Esophagus muscularis mucosa (tissue), 4 donors: ENCODE data around the gene VSNL1. TPM values are rescaled to one million over a fixed set of nuclear protein-coding genes. Genes with fewer than 3 reads are reported as not detected.
A peak's percentile ranks its signal among the peaks of the same experiment; 100 is the strongest.

Experiments used
- DNase-seq: peaks from one replicate; pipeline ENCODE4 v3.0.0-alpha.2; 2017; ENCODE audit errors: extremely low spot score
- H3K27ac ChIP-seq, 4 donors: fragments of 200-600 bp; sonication (generic); replicated peaks in 1 of 4; 1 replicate in 3 of 4; 2 replicates in 1 of 4; pipeline ENCODE4 v1.5.1; 2016 to 2019; ENCODE audit warnings: mild to moderate bottlenecking in 1 of 4
- H3K27me3 ChIP-seq, 4 donors: fragments of 200-600 bp; sonication (generic); one replicate each; pipeline versions ENCODE4 v1.5.1 to v1.6.0; 2016 to 2019
- H3K36me3 ChIP-seq, 4 donors: fragments of 200-600 bp; sonication (generic); one replicate each; pipeline ENCODE4 v1.5.1; 2016 to 2019
- H3K4me1 ChIP-seq, 4 donors: fragments of 200-600 bp; sonication (generic); one replicate each; pipeline ENCODE4 v1.5.1; 2016 to 2019
- H3K4me3 ChIP-seq, 4 donors: fragments of 200-600 bp; sonication (generic); 1 replicate in 2 of 4; 2 replicates in 2 of 4; pipeline ENCODE4 v1.5.1; 2016 to 2019; ENCODE audit warnings: mild to moderate bottlenecking in 4 of 4, moderate library complexity in 1 of 4
- H3K9me3 ChIP-seq, 4 donors: fragments of 200-600 bp; sonication (generic); 1 replicate in 3 of 4; 2 replicates in 1 of 4; pipeline ENCODE4 v1.5.1; 2016 to 2019
- CTCF ChIP-seq, 3 experiments: fragments of 200-600 bp in 2 of 3; fragments of 450-650 bp in 1 of 3; sonication (generic) in 2 of 3; IDR thresholded peaks; one replicate each; pipeline ENCODE4 v1.5.1; 2017 to 2019; ENCODE audit warnings: antibody characterized with exemption in 3 of 3, mild to moderate bottlenecking in 2 of 3, moderate library complexity in 1 of 3
- EP300 ChIP-seq: sonication (generic); formaldehyde crosslinking; IDR thresholded peaks from one replicate; pipeline ENCODE4 v1.6.1; 2017; ENCODE audit warnings: antibody characterized with exemption
- POLR2A ChIP-seq: fragments of 450-650 bp; IDR thresholded peaks from one replicate; pipeline ENCODE4 v1.6.1; 2017; ENCODE audit warnings: antibody characterized with exemption, moderate library complexity, mild to moderate bottlenecking, low read depth
- POLR2AphosphoS5 ChIP-seq, 2 donors: sonication (generic); formaldehyde crosslinking; IDR thresholded peaks; one replicate each; pipeline ENCODE4 v1.6.1; 2017; ENCODE audit warnings: antibody characterized with exemption in 2 of 2
- WGBS: methylation state at CpG from one replicate; pipeline ENCODE4 v1.1.5; 2018; 5-methylcytosine and 5-hydroxymethylcytosine counted together
- intact Hi-C: fragments of 100-400 bp; cut with DNase I; formaldehyde crosslinking; loops from one replicate; pipeline ENCODE4 v1.15.1; 2023
- total RNA-seq, 4 donors: library from RNA; depleted of rRNA; stranded (reverse); fragments of >200 nt; gene quantifications; one replicate each; pipeline versions ENCODE4 v1.1.0 to v1.2.1, GENCODE V29; 2016

VSNL1 gene
- total RNA-seq, 4 donors from 2014 or later: 0.17 to 4.6 (median 2.1) TPM; not detected in 1

GRCh38 chr2:17536416-17536815 lies 4.1 kb upstream of the VSNL1 start:
- intact Hi-C loops: no loop called here
- no peaks in the 10 kb centered on the region for H3K36me3 ChIP-seq
- DNase-seq: no peak
- no peaks in the 10 kb centered on the region for H3K9me3 ChIP-seq
- 85% methylated on average over 2 of the region's 2 CpGs for WGBS
- peaks cover 0 to 3% (median 0%) of the 10 kb centered on the region in 4 donors for H3K27me3 ChIP-seq
- TF ChIP-seq POLR2AphosphoS5 (IDR thresholded peaks at IDR 0.05) (no peak), CTCF (IDR thresholded peaks at IDR 0.05) (no peak), EP300 (no peak), POLR2A (no peak)
- no peak overlapping the region for H3K27ac ChIP-seq
- H3K4me1 ChIP-seq: peaks cover 6 to 31% (median 26%) of the 10 kb centered on the region in 4 donors
- H3K4me3 ChIP-seq: no peak overlapping the region

GRCh38 chr2:17538022-17538843 lies 2.3 kb upstream of the VSNL1 start:
- DNase-seq: no peak
- TF ChIP-seq POLR2AphosphoS5 (IDR thresholded peaks at IDR 0.05) (no peak), CTCF (IDR thresholded peaks at IDR 0.05) (no peak), POLR2A (no peak), EP300 (no peak)
- Histone ChIP-seq H3K27ac (peak overlapping the region; percentile 72 to 85 (median 83)), H3K4me3 (peak overlapping the region; percentile 51 to 71 (median 62)), H3K4me1 (peaks cover 6 to 37% (median 31%) of the 10 kb centered on the region in 4 donors), H3K9me3 (no peaks in the 10 kb centered on the region), H3K36me3 (no peaks in the 10 kb centered on the region), H3K27me3 (peaks cover 0 to 3% (median 2%) of the 10 kb centered on the region in 4 donors)
- WGBS: 3% methylated on average over 30 of the region's 30 CpGs
- intact Hi-C loops: no loop called here

GRCh38 chr2:17538844-17539554 lies 1.5 kb upstream of the VSNL1 start:
- TF ChIP-seq POLR2A (no peak), POLR2AphosphoS5 (IDR thresholded peaks at IDR 0.05) (peak; percentile 66 to 72), EP300 (no peak)
- Histone ChIP-seq H3K4me1 (peaks cover 6 to 37% (median 31%) of the 10 kb centered on the region in 4 donors), H3K27ac (peak overlapping the region; percentile 72 to 85 (median 83)), H3K36me3 (no peaks in the 10 kb centered on the region), H3K27me3 (peaks cover 0 to 3% (median 2%) of the 10 kb centered on the region in 4 donors), H3K9me3 (no peaks in the 10 kb centered on the region), H3K4me3 (peak overlapping the region; percentile 51 to 71 (median 62))
- intact Hi-C loops: no loop called here
- DNase-seq: no peak
- WGBS: 3% methylated on average over 24 of the region's 52 CpGs

- TF ChIP-seq POLR2AphosphoS5 (IDR thresholded peaks at IDR 0.05): no peak
- TF ChIP-seq CTCF (IDR thresholded peaks at IDR 0.05): no peak
- no peak for DNase-seq
- Histone ChIP-seq H3K4me1 (peaks cover 6 to 37% (median 31%) of the 10 kb centered on the region in 4 donors), H3K27me3 (peaks cover 0 to 3% (median 2%) of the 10 kb centered on the region in 4 donors), H3K36me3 (no peaks in the 10 kb centered on the region), H3K27ac (peak overlapping the region; percentile 72 to 85 (median 83)), H3K4me3 (peak overlapping the region; percentile 51 to 71 (median 62)), H3K9me3 (no peaks in the 10 kb centered on the region)
- intact Hi-C loops: no loop called here
- 8% methylated on average over 10 of the region's 13 CpGs for WGBS
Measured at GRCh38 chr2:17539611-17540092, 844 bp upstream of the VSNL1 start.
